H1 (cell line): Measurements from ENCODE around the gene NXPH2. TPM values are rescaled to one million over a fixed set of nuclear protein-coding genes. Genes with fewer than 3 reads are reported as not detected.

Experiments used
- CTCF ChIA-PET: fragments of 300-600 bp; sonication (Branson Sonifier 250); formaldehyde crosslinking; loops from one replicate; lab custom pipeline; 2021; ENCODE audit not compliant: partially characterized antibody; lab: Charles Lee
- POLR2A ChIA-PET: fragments of 300-600 bp; sonication (Branson Sonifier 250); formaldehyde crosslinking; loops from one replicate; lab custom pipeline; 2021; ENCODE audit warnings: inconsistent platforms; ENCODE audit not compliant: partially characterized antibody; lab: Charles Lee
- DNase-seq, 2 experiments: peaks; one replicate each; pipeline versions ENCODE4 v3.0.0 to v3.0.0-alpha.2; 2010 to 2022; ENCODE audit warnings: low spot score in 2 of 2, low read depth in 1 of 2, mixed read lengths in 1 of 2
- FAIRE-seq: peaks from 2 replicates; lab custom pipeline; 2011; peaks lifted over from hg19 to GRCh38; lab: Jason Lieb, UNC
- H2AFZ ChIP-seq: 2 replicates; pipeline ENCODE4 v1.8.1; 2012; ENCODE audit warnings: low read length, inconsistent platforms
- H2AK5ac ChIP-seq: 2 replicates; pipeline ENCODE4 v1.6.1; 2013; ENCODE audit warnings: low read depth, low read length
- H2BK120ac ChIP-seq: replicated peaks from 2 replicates; pipeline ENCODE3; 2013; ENCODE audit warnings: low read depth, low read length, inconsistent platforms
- H2BK12ac ChIP-seq: 2 replicates; pipeline ENCODE4 v1.6.1; 2013; ENCODE audit warnings: low read depth, low read length
- H2BK15ac ChIP-seq: 2 replicates; pipeline ENCODE4 v1.6.1; 2013; ENCODE audit warnings: low read length
- H2BK20ac ChIP-seq: 2 replicates; pipeline ENCODE4 v1.6.1; 2013; ENCODE audit warnings: low read length
- H2BK5ac ChIP-seq: 2 replicates; pipeline ENCODE4 v1.6.1; 2013; ENCODE audit warnings: low read depth, low read length
- H3K14ac ChIP-seq: 2 replicates; pipeline ENCODE4 v1.6.1; 2013; ENCODE audit warnings: inconsistent platforms; ENCODE audit not compliant: insufficient read length
- H3K18ac ChIP-seq: 2 replicates; pipeline ENCODE4 v1.6.1; 2013; ENCODE audit warnings: low read length; ENCODE audit errors: extremely low read depth
- H3K23ac ChIP-seq: 2 replicates; pipeline ENCODE4 v1.6.1; 2013; ENCODE audit warnings: inconsistent platforms; ENCODE audit not compliant: insufficient read length
- H3K23me2 ChIP-seq: 2 replicates; pipeline ENCODE4 v1.6.1; 2013; ENCODE audit warnings: low read depth, low read length
- H3K27ac ChIP-seq: 2 replicates; pipeline ENCODE4 v1.6.1; 2011; ENCODE audit warnings: low read depth, low read length, inconsistent platforms
- H3K27me3 ChIP-seq, 4 experiments: replicated peaks in 1 of 4; 1 replicate in 1 of 4; 2 replicates in 3 of 4; pipeline versions ENCODE4 v1.6.1 to v1.8.1; 2011 to 2013; ENCODE audit warnings: low read length in 3 of 4, mild to moderate bottlenecking in 3 of 4, inconsistent platforms in 2 of 4, mixed read lengths in 2 of 4, moderate library complexity in 1 of 4; ENCODE audit not compliant: control insufficient read depth in 3 of 4, insufficient read depth in 3 of 4; ENCODE audit errors: extremely low read depth in 1 of 4
- H3K36me3 ChIP-seq, 4 experiments: 2 replicates each; pipeline versions ENCODE4 v1.6.1 to v1.8.1; 2011 to 2013; ENCODE audit warnings: mild to moderate bottlenecking in 4 of 4, low read length in 3 of 4, moderate library complexity in 2 of 4, control low read depth in 1 of 4, inconsistent platforms in 1 of 4; ENCODE audit not compliant: insufficient read depth in 4 of 4, control insufficient read depth in 2 of 4
- H3K4ac ChIP-seq: replicated peaks from 2 replicates; pipeline ENCODE3; 2013; ENCODE audit warnings: low read length, low read depth, mixed read lengths, inconsistent platforms; ENCODE audit not compliant: insufficient read length
- H3K4me1 ChIP-seq, 4 experiments: replicated peaks in 1 of 4; 1 replicate in 1 of 4; 2 replicates in 3 of 4; pipeline versions ENCODE4 v1.6.1 to v1.8.1; 2011 to 2013; ENCODE audit warnings: low read length in 3 of 4, inconsistent platforms in 2 of 4, mixed read lengths in 1 of 4; ENCODE audit not compliant: insufficient read depth in 4 of 4, control insufficient read depth in 3 of 4
- H3K4me2 ChIP-seq, 2 experiments: 2 replicates each; pipeline versions ENCODE4 v1.6.1 to v1.8.1; 2011 to 2013; ENCODE audit warnings: low read depth in 2 of 2, low read length in 2 of 2, control low read depth in 1 of 2, inconsistent platforms in 1 of 2, mild to moderate bottlenecking in 1 of 2; ENCODE audit not compliant: insufficient read depth in 1 of 2
- H3K4me3 ChIP-seq, 4 experiments: fragments of 200-600, 300-600 bp in 1 of 4; sonication (generic), shearing (Covaris generic), sonication (Bioruptor Twin) in 1 of 4; 2 replicates each; pipeline versions ENCODE4 v1.5.1 to v1.8.1; 2011 to 2016; ENCODE audit warnings: low read length in 4 of 4, low read depth in 3 of 4, control low read depth in 2 of 4, inconsistent platforms in 2 of 4, mild to moderate bottlenecking in 2 of 4, mixed read lengths in 1 of 4, moderate library complexity in 1 of 4; ENCODE audit not compliant: insufficient read depth in 2 of 4; ENCODE audit errors: extremely low read depth in 1 of 4
- H3K56ac ChIP-seq: replicated peaks from 2 replicates; pipeline ENCODE3; 2013; ENCODE audit warnings: low read depth, mild to moderate bottlenecking, mixed read lengths, low read length, inconsistent platforms; ENCODE audit not compliant: insufficient read length
- H3K79me1 ChIP-seq: 2 replicates; pipeline ENCODE4 v1.6.1; 2013; ENCODE audit warnings: low read depth, low read length, control low read depth
- H3K79me2 ChIP-seq, 2 experiments: 2 replicates each; pipeline versions ENCODE4 v1.6.1 to v1.8.1; 2012 to 2013; ENCODE audit warnings: low read length in 2 of 2, mild to moderate bottlenecking in 2 of 2, inconsistent platforms in 1 of 2; ENCODE audit not compliant: insufficient read depth in 2 of 2, control insufficient read depth in 1 of 2
- H3K9ac ChIP-seq, 4 experiments: replicated peaks in 1 of 4; 1 replicate in 1 of 4; 2 replicates in 3 of 4; pipeline versions ENCODE4 v1.6.1 to v1.8.1; 2011 to 2013; ENCODE audit warnings: low read depth in 3 of 4, low read length in 3 of 4, control low read depth in 2 of 4, mild to moderate bottlenecking in 2 of 4, moderate library complexity in 2 of 4, inconsistent platforms in 1 of 4; ENCODE audit errors: extremely low read depth in 1 of 4
- H3K9me3 ChIP-seq, 2 experiments: 2 replicates each; pipeline versions ENCODE4 v1.6.1 to v1.8.1; 2012 to 2013; ENCODE audit warnings: mild to moderate bottlenecking in 2 of 2, moderate library complexity in 2 of 2, control low read depth in 1 of 2, inconsistent platforms in 1 of 2, low read depth in 1 of 2, low read length in 1 of 2, mixed read lengths in 1 of 2; ENCODE audit not compliant: insufficient read depth in 2 of 2
- H4K20me1 ChIP-seq, 2 experiments: replicated peaks in 1 of 2; 2 replicates each; pipeline versions ENCODE3 to v1.8.1; 2011 to 2013; ENCODE audit warnings: inconsistent platforms in 2 of 2, low read length in 2 of 2, mild to moderate bottlenecking in 1 of 2; ENCODE audit not compliant: insufficient read depth in 2 of 2, control insufficient read depth in 1 of 2
- H4K5ac ChIP-seq: 2 replicates; pipeline ENCODE4 v1.6.1; 2013; ENCODE audit warnings: low read length, low read depth, mixed read lengths, inconsistent platforms; ENCODE audit not compliant: insufficient read length
- H4K8ac ChIP-seq: 2 replicates; pipeline ENCODE4 v1.8.0; 2013; ENCODE audit warnings: mild to moderate bottlenecking, moderate library complexity, low read length, inconsistent platforms; ENCODE audit not compliant: insufficient read depth; ENCODE audit errors: extremely low read depth
- H4K91ac ChIP-seq: replicated peaks from 2 replicates; pipeline ENCODE3; 2013; ENCODE audit warnings: low read length, mixed read lengths, inconsistent platforms; ENCODE audit not compliant: insufficient read length
- SAP30 ChIP-seq: fragments of 300-600 bp; sonication (generic); IDR thresholded peaks from 2 replicates; pipeline ENCODE4 v1.7.1; 2012; ENCODE audit warnings: low read length, moderate library complexity, mild to moderate bottlenecking, inconsistent platforms; ENCODE audit not compliant: insufficient read depth, insufficient replicate concordance
- TCF12 ChIP-seq: IDR thresholded peaks from 2 replicates; pipeline ENCODE4 v1.6.1; 2011; ENCODE audit warnings: low read depth, mild to moderate bottlenecking, low read length
- WGBS, 2 experiments: shearing (Covaris generic) in 1 of 2; methylation state at CpG; one replicate each; pipeline versions ENCODE4 v1.1.6 to v1.1.7; 2013 to 2015; ENCODE audit warnings: low lambda C conversion rate in 2 of 2, mixed read lengths in 2 of 2, inconsistent platforms in 1 of 2, low coverage in 1 of 2, missing lambda C conversion rate in 1 of 2; ENCODE audit not compliant: insufficient replicate concordance in 2 of 2, insufficient coverage in 1 of 2, insufficient read length in 1 of 2; ENCODE audit errors: extremely low coverage in 1 of 2, missing lambda C conversion rate in 1 of 2; 5-methylcytosine and 5-hydroxymethylcytosine counted together
- polyA plus RNA-seq, 7 experiments: library from polyadenylated mRNA; depleted of rRNA in 3 of 7; stranded (reverse) in 5 of 7; unstranded in 2 of 7; fragments of >200 nt in 5 of 7; fragments of 200-250 nt in 2 of 7; gene quantifications; 1 replicate in 5 of 7; 2 replicates in 1 of 7; 4 replicates in 1 of 7; pipeline versions ENCODE4 v1.2.1 to v1.2.3, GENCODE V29; 2011 to 2013; ENCODE audit warnings: missing spikeins in 2 of 7, mixed read lengths in 2 of 7
- total RNA-seq: library from RNA; stranded (reverse); fragmentation: NEBNext Ultra II Directional; extraction: Animal tissue kit (Norgen Biotek cat#: 25700); gene quantifications from 2 replicates; pipeline ENCODE4 v1.2.1, GENCODE V29; 2021
- TF ChIP-seq, protein P1 (sequence below): IDR thresholded peaks from 2 replicates; pipeline ENCODE4 v1.6.1; 2011; ENCODE audit warnings: low read length, improper control_type of control experiment

NXPH2 gene
- total and polyA plus RNA-seq, 2 of the 8 experiments (the other 6 are each of a cell fraction or from before 2014, with no cell fraction given) = 1.9 to 6.9 TPM

DNA sequence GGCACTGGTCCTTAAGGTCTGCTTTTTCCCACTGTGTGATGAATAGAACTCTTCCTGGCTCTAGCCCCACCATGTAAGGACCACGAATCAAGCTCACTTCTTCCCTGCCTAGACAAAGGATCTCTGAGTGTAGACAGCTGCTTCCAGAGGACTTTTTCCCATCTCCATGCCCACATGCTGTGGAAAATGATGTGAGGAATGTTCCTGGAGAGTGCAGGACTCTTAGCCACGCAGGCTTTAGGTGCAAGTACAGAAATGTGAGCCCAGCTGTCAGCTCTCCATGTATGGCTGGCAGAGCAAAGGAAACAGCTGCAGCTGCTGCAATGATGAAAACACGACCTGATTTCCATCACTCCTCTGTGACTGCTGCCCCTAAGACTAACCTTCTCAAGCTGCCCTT is 35.5 kb downstream of the NXPH2 start:
- Histone ChIP-seq H3K4me2 (no peak overlapping the region), H3K23ac (no peak overlapping the region), H4K5ac (no peak overlapping the region), H3K27ac (no peak overlapping the region), H3K4ac (no peak overlapping the region), H3K14ac (no peak overlapping the region), H3K79me2 (no peaks in the 10 kb centered on the region), H2BK120ac (no peak overlapping the region), H3K9ac (no peak overlapping the region), H3K4me3 (no peak overlapping the region), H2AK5ac (no peak overlapping the region), H4K8ac (no peak overlapping the region), H3K56ac (no peak overlapping the region), H2BK20ac (no peak overlapping the region), H2AFZ (no peak overlapping the region), H2BK12ac (no peak overlapping the region), H3K18ac (no peak overlapping the region), H4K91ac (no peak overlapping the region), H3K79me1 (no peaks in the 10 kb centered on the region), H3K27me3 (no peaks in the 10 kb centered on the region), H3K9me3 (peaks cover 0 to 4% of the 10 kb centered on the region in 2 experiments; a peak in 1 of 4 replicates), H2BK5ac (no peak overlapping the region), H4K20me1 (no peaks in the 10 kb centered on the region), H3K36me3 (no peaks in the 10 kb centered on the region), H2BK15ac (0 out of 2 replicates have a peak overlapping the region, but pooled peaks have one; percentile 31), H3K4me1 (no peaks in the 10 kb centered on the region), H3K23me2 (no peaks in the 10 kb centered on the region)
- no peak for DNase-seq
- 53% methylated on average over 3 of the region's 3 CpGs; no CpG with 5 or more reads in 1 of the 2 experiments for WGBS, 2 experiments
- ChIA-PET CTCF (interaction anchor here (0.6 to 3.5 kb wide), 3 partner anchors 42 to 724 kb away, joined by 3 to 12 read pairs (median 9); no protein-coding TSS in a partner anchor), POLR2A (interaction anchor here (0.6 to 1.5 kb wide), 2 partner anchors 36 to 521 kb away, joined by 3 to 5 read pairs; partner anchors contain the start of gene NXPH2)
- TF ChIP-seq TCF12 (no peak), SAP30 (no peak)
- TF ChIP-seq, protein P1, sequence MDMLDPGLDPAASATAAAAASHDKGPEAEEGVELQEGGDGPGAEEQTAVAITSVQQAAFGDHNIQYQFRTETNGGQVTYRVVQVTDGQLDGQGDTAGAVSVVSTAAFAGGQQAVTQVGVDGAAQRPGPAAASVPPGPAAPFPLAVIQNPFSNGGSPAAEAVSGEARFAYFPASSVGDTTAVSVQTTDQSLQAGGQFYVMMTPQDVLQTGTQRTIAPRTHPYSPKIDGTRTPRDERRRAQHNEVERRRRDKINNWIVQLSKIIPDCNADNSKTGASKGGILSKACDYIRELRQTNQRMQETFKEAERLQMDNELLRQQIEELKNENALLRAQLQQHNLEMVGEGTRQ = no peak
- FAIRE-seq = no peak
